GM18519 (cell line): Measurements from ENCODE around the gene CEP41.

ENCODE experiments used
- ATAC-seq: cut with Tn5 transposase; IDR thresholded peaks from one replicate; pipeline ENCODE4 v1.9.1; 2021; ENCODE audit warnings: mild to moderate bottlenecking, moderate library complexity; ENCODE audit not compliant: unreplicated experiment, low FRiP score

CEP41 gene

GRCh38 chr7:130394421-130395195 lies 46.2 kb downstream of the CEP41 start:
- ATAC-seq = no peak

GRCh38 chr7:130393841-130394411 lies 46.9 kb downstream of the CEP41 start:
- no peak for ATAC-seq

GRCh38 chr7:130393101-130393561 lies 47.7 kb downstream of the CEP41 start:
- ATAC-seq = no peak

GRCh38 chr7:130390486-130390885 lies 50.3 kb downstream of the CEP41 start:
- ATAC-seq = no peak

- no peak for ATAC-seq
These were observed 52.1 kb downstream of the CEP41 start for GRCh38 chr7:130388671-130389070.

- no peak for ATAC-seq
These were observed 53.0 kb downstream of the CEP41 start for GRCh38 chr7:130387628-130388403.

GRCh38 chr7:130387306-130387627 lies 53.5 kb downstream of the CEP41 start:
- no peak for ATAC-seq

- ATAC-seq = no peak
These were observed 53.9 kb downstream of the CEP41 start for GRCh38 chr7:130386876-130387275.

- ATAC-seq = no peak
These were observed 55.2 kb downstream of the CEP41 start for GRCh38 chr7:130385600-130386066.

GRCh38 chr7:130384841-130385599 lies 55.8 kb downstream of the CEP41 start:
- no peak for ATAC-seq

GRCh38 chr7:130384371-130384801 lies 56.4 kb downstream of the CEP41 start:
- ATAC-seq = no peak

GRCh38 chr7:130383187-130383980 lies 57.4 kb downstream of the CEP41 start:
- ATAC-seq = no peak

- ATAC-seq = no peak
These were observed 59.1 kb downstream of the CEP41 start for GRCh38 chr7:130381468-130382312.

GRCh38 chr7:130380861-130381455 lies 59.9 kb downstream of the CEP41 start:
- ATAC-seq = no peak

- ATAC-seq = no peak
These were observed 60.6 kb downstream of the CEP41 start, which contains the start of gene CPA1 for GRCh38 chr7:130379921-130380860. Gene CPA1 (plus strand): TSS chr7:130380494. CDS start chr7:130380521, 27 bp downstream.

GRCh38 chr7:130379532-130379920 lies 61.3 kb downstream of the CEP41 start:
- ATAC-seq = no peak

GRCh38 chr7:130379019-130379418 lies 61.8 kb downstream of the CEP41 start:
- ATAC-seq = no peak
